GM10248 (cell line): ENCODE data around the gene TLX1.

Source experiments
- CTCF ChIA-PET: fragments of 300-600 bp; sonication (Branson Sonifier 250); formaldehyde crosslinking; extraction: SDS; loops from one replicate; lab custom pipeline; 2021; ENCODE audit warnings: antibody characterized with exemption; lab: Yijun Ruan, JAX
- POLR2A ChIA-PET: fragments of 350-650 bp; sonication (Branson Sonifier 250); formaldehyde crosslinking; extraction: SDS; loops from one replicate; lab custom pipeline; 2020; ENCODE audit warnings: antibody characterized with exemption; lab: Yijun Ruan, JAX
- DNase-seq: peaks from one replicate; pipeline ENCODE4 v3.0.0; 2012; ENCODE audit errors: extremely low spot score
- CTCF ChIP-seq: IDR thresholded peaks from 2 replicates; pipeline ENCODE4 v1.5.1; 2012; ENCODE audit warnings: mild to moderate bottlenecking, low read depth; ENCODE audit errors: extremely low read depth, missing control alignments, control extremely low read depth

The TLX1 gene

GRCh38 chr10:101140950-101141615 is 10.0 kb downstream of the TLX1 start:
- CTCF ChIA-PET: interaction anchor here (0.9 to 7.7 kb wide), 45 partner anchors 8 to 596 kb away, joined by 3 to 385 read pairs (median 9); partner anchors contain the start of genes PDZD7, SFXN3 and TLX1
- TF ChIP-seq CTCF: no peak
- POLR2A ChIA-PET: no interaction called here
- DNase-seq: no peak

- TF ChIP-seq CTCF: peak; percentile 96
- CTCF ChIA-PET: interaction anchor here (0.6 to 7.7 kb wide), 69 partner anchors 9 to 709 kb away, joined by 3 to 385 read pairs (median 5); partner anchors contain the start of genes KAZALD1, PDZD7, SFXN3 and TLX1
- POLR2A ChIA-PET: interaction anchor here (0.6 to 0.9 kb wide), 2 partner anchors 47 to 81 kb away, joined by 3 read pairs; no protein-coding TSS in a partner anchor
- DNase-seq: peak; percentile 88
Measured at GRCh38 chr10:101141616-101142532, 10.8 kb downstream of the TLX1 start.

GRCh38 chr10:101142533-101143344 is 11.6 kb downstream of the TLX1 start:
- ChIA-PET POLR2A (interaction anchor here (0.6 to 0.9 kb wide), 2 partner anchors 48 to 82 kb away, joined by 3 read pairs; no protein-coding TSS in a partner anchor), CTCF (interaction anchor here (0.6 to 7.7 kb wide), 62 partner anchors 10 to 710 kb away, joined by 3 to 385 read pairs (median 6); partner anchors contain the start of genes KAZALD1, PDZD7, SFXN3 and TLX1)
- no peak for DNase-seq
- no peak for TF ChIP-seq CTCF

GRCh38 chr10:101143345-101143630 is 12.2 kb downstream of the TLX1 start:
- TF ChIP-seq CTCF: no peak
- POLR2A ChIA-PET: no interaction called here
- DNase-seq: no peak
- CTCF ChIA-PET: interaction anchor here (1.9 to 7.7 kb wide), 16 partner anchors 10 to 112 kb away, joined by 6 to 385 read pairs (median 19); partner anchors contain the start of genes PDZD7, SFXN3 and TLX1

GRCh38 chr10:101144053-101144452 is 13.0 kb downstream of the TLX1 start:
- ChIA-PET CTCF (interaction anchor here (3.2 to 7.7 kb wide), 4 partner anchors 10 to 46 kb away, joined by 29 to 385 read pairs (median 68); no protein-coding TSS in a partner anchor), POLR2A (no interaction called here)
- no peak for DNase-seq
- no peak for TF ChIP-seq CTCF
